Hematopoietic multipotent progenitor cell treated with erythropoietin and hydrocortisone succinate and interleukin-3 and kit ligand, for 6 days (in vitro differentiated cells): ENCODE measurements around the gene OTUD5.
A peak's percentile ranks its signal among the peaks of the same experiment; 100 is the strongest.
"Not testable (repeated sequence)": the region's sequence is repeated elsewhere in the genome, so short reads cannot be mapped to it uniquely, and the experiment has no call there.

ENCODE experiments used
- DNase-seq: peaks from one replicate; pipeline ENCODE4 v3.0.0-alpha.2; 2015

OTUD5 gene

GRCh38 chrX:48905090-48905790 is 52.2 kb downstream of the OTUD5 start:
- DNase-seq = no peak

GRCh38 chrX:48904626-48905025 is 52.8 kb downstream of the OTUD5 start:
- no peak for DNase-seq

- no peak for DNase-seq
Measured at GRCh38 chrX:48904180-48904579, 53.2 kb downstream of the OTUD5 start.

DNA sequence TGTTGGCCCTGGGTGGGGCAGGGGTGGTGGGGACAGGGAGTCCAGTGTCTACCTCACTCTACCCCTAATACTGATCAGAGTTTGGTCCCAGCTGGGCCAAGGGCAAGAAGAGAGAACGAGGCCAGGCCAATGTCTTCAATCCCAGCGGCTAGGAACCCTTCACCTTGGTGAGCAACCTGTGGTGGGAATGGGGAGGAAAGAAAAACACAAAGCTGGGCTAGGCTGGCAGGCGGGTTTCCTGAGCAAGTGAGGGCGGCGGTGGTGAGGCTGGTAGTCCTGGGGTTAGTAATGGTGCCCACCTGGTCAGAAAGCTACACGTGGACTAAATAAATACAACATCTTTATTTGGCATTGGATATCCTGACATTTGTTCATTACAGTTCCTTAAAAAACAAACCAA is 54.1 kb downstream of the OTUD5 start:
- no peak for DNase-seq

DNA sequence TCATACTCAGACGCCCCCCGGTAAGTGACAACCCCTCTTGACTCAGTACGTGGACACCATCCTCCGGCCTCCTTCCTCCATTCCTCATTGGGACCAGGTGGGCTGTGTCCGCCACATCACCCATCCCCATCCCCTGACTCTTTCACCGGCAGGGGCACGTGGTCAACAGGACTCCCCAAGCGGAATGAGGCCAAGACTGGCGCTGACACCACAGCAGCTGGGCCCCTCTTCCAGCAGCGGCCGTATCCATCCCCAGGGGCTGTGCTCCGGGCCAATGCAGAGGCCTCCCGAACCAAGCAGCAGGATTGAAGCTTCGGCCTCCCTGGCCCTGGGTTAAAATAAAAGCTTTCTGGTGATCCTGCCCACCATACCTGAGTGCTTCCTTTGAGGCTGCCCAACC is 54.6 kb downstream of the OTUD5 start:
- no peak for DNase-seq

- DNase-seq = no peak
Measured at GRCh38 chrX:48902135-48902534, 55.3 kb downstream of the OTUD5 start.

DNA sequence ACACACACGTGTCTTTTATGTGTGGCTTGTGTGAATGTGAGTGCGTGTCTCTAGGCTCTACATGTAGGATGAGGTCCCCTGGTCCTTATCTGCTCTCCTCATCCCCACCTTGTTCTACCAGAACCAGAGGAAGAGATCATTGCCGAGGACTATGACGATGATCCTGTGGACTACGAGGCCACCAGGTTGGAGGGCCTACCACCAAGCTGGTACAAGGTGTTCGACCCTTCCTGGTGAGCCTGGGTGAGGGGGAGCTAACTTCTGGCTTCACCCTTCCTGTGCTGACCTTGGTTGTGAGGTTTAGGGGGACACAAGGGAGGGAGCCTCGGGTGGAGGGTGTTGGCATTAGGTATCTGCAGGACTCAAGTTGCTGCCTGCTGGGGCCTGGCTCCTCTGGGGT is 56.3 kb downstream of the OTUD5 start:
- no peak for DNase-seq

DNA sequence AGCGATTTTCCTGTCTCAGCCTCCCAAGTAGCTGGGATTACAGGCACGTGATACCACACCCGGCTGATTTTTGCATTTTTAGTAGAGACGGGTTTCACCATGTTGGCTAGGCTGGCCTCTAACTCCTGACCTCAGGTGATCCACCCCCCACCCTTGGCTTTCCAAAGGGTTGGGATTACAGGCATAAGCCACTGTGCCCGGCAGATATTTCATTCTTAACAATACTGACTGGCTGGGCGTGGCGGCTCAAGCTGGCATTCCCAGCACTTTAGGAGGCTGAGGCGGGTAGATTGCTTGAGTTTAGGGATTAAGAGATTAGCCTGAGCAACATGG is 58.4 kb downstream of the OTUD5 start:
- DNase-seq = no peak

DNA sequence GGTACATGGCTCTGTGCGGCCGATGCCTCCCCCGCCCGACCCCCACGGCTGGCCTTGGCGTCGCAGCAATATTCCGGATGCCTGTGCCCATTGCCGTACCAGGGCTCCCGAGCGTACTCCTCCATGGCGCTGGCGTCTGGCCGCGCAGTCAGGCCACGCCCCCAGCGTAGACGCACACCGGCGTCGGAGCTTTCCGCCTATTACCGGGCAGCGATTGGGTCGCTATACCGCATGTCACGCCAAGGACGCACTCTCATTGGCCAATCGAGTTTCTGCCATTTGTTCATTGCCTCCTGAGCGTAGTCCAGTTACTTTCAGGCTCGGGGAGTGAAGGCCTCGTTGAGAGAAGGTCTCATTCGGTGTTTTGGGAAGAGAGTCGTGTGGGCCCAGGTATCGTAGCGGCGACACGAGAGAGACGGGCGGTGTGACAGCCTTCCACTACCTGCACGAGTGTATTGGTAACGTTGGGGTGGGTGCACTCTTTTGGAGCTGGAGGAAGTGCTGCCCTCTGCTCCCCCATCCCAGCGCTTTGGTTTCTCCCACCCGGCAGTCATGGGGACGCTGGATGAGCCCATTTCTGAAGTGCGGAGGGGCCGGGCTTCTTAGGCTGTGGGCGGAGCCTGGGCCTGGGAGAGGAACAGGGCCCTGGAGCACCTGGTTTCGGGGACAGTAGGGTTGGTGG is 59.6 kb downstream of the OTUD5 start, which contains the start of the genes PQBP1 and TIMM17B:
TSS of gene PQBP1 (plus strand) at position 306 of the 682 bp plus-strand sequence. CDS start 580 bp downstream, outside the sequence.
TSS of gene TIMM17B (minus strand) at position 144 of the 682 bp plus-strand sequence. CDS start at position 125, 19 bp downstream.
- DNase-seq = peak; percentile 96

DNA sequence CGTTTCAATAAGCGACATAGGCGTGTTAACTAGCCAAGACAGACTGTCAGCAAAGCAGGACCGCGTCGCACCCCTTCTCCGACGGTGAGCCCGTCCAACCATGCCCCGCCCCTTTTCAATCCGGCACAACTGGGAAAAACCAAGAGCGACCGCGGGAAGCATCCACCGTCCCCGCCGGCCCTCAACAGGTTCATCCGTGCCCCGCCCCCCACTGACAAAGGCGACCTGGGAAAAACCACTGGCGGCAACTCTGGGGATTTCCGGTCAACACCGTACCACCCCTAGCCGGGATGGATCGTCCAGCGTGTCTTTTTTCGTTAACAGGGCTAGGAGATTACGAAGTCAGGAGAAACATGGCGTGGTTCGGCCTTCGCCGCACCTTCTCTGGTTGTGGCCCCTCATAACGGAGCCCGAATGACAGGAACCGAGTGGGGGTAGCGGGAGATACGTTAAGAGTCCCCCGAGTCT is 60.2 kb downstream of the OTUD5 start:
- DNase-seq = peak; percentile 89

GRCh38 chrX:48896611-48897011 is 60.8 kb downstream of the OTUD5 start:
- DNase-seq = no peak

- DNase-seq = no peak
Measured at GRCh38 chrX:48894891-48895290, 62.5 kb downstream of the OTUD5 start.

DNA sequence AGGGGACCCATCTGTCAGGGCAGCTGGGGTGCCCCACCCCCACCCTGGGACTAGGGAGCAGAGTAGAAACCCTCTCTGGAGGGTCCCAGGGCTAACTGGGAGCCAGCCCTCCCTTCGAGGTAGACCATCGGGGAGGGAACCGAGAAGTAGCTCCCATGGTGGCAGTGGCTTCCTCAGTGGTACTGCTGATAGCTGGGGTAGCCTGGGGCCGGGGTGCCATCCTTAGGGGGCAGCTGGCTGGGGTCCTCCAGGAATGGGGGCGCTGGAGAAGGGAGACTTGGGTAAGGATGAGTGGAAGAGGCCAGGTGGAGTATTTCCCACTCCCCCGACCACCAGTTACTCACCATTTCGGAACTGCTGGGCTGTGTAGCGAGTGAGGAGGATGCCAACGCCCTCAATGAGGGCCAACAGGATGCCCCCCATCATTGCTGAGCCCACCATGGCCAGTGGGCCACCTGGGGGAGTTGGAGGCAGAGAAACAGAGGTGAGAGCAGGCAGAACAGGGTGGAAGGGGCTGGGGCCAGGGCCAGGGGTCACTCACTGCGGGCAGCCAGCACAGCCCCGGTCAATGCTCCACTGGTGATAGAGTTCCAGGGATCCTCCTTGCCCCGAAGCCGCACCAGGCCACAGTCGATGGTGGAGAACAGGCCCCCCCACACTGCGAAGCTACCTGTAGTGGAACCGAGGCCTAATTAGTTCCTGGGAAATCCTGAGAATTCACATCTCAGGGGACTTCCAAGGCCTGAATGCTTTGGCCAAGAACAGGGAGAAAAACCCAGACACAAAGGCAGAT is 63.7 kb downstream of the OTUD5 start:
- no peak for DNase-seq

DNA sequence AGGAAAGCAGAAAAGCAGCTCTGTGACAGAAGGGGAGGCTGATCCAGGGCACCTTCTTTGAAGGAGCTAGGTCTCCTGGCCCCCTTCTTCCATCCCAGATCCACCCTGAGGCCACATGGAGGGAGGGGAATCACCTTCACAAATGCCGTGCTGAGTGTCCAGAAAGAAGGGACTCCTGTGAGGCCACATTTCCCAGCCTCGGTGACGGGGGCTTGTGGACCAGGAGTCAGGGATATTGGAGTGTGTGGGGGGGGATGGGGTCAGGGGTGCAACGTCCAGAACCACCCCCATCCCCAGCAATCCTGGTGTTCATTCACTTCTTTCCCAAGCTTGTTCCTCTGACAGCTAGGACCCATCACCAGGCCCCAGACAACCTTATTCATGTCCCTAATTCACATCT is 64.5 kb downstream of the OTUD5 start:
- no peak for DNase-seq

DNA sequence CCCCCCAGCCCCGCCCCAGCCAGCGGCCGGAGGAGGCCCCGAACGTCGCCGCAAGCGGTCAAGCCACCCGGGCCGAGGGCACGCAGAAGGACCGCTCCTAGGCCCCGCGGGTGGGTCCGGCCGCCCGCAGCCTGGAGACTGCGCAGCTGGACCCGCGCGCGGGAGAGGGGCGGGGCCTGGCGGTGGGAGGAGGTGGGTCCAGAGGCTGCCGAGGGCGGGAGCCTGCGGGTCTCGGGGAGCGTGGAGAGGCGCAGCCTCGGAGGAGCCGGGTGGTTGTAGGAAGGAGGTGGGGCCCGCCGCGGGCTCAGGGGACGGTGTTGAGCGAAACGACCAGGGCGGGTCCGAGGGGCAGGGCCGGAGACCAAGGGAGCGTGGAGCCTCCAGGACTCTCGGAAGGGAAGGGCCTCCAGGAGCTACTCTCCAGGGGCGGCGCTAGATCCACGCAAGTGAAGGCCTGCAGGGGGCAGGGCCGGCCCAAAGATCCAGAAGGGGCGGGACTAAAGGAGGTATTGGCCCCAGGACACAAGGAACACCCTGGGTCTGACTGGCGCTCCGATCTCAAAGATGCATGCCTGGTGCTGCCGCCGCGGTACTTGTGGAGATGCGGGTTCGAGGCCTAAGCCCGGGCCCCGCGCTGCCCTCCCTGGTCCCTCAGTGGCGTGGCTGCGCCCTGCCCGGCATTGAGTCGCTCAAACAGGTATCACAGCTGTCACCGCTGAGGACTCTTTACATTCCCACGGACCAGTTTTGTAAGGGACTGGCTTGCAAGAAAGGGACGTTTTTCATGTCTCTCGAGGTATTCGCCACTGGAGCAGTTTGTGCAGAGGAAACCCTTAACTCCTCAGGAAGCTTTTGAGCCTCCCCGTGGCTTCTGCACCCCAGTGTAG is 65.8 kb downstream of the OTUD5 start:
- peak; percentile 90 for DNase-seq

DNA sequence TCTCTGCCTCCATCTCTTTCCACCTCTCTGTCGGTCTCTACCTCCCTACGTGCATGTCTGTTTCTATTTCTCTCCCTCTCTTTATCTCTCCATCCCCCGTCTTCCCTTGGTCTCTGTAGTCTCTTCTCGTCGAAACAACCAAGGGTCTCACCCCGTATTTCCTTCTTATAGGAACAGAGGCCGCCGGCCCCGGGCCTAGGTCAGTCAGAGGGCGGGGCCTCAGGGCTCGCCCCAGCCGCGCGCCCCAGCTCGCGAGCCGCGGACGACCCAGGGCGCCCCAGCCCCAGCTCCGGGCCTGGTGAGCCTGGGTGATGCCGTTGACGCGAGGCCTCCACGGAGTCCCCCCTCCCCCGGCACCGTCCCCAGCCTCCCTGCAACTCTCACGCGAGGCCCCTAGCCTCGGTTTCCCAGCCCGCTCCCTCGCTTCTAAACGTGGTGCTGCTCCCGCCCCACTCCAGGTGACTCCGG is 66.4 kb downstream of the OTUD5 start:
- peak; percentile 13 for DNase-seq

GRCh38 chrX:48890296-48890925 is 67.0 kb downstream of the OTUD5 start:
- no peak for DNase-seq

GRCh38 chrX:48886586-48886985 is 70.8 kb downstream of the OTUD5 start:
- DNase-seq = not testable (repeated sequence)

DNA sequence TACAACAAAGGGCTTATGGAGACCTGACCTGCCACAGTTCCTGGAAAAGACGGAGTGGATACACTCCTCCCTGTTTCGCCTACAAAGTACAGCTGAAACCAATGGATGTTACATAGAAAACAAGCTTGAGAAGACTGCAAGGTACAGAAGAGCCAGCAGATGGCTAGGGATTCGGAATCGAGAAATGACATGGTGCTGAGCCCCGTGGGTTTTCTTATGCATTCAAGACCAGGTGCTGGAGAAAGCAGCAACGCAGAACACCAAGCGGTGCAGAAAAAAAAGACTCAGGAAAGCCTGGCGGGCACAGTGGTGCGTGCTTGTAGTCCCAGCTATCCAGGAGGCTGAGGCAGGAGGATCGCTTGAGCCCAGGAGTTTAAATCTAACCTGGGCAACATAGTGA is 73.7 kb downstream of the OTUD5 start:
- no peak for DNase-seq

GRCh38 chrX:48876944-48877343 is 80.5 kb downstream of the OTUD5 start:
- DNase-seq = not testable (repeated sequence)
